ENCODE data around the gene ADGRG1.
A peak's percentile ranks its signal among the peaks of the same experiment; 100 is the strongest.

The ADGRG1 gene

DNA sequence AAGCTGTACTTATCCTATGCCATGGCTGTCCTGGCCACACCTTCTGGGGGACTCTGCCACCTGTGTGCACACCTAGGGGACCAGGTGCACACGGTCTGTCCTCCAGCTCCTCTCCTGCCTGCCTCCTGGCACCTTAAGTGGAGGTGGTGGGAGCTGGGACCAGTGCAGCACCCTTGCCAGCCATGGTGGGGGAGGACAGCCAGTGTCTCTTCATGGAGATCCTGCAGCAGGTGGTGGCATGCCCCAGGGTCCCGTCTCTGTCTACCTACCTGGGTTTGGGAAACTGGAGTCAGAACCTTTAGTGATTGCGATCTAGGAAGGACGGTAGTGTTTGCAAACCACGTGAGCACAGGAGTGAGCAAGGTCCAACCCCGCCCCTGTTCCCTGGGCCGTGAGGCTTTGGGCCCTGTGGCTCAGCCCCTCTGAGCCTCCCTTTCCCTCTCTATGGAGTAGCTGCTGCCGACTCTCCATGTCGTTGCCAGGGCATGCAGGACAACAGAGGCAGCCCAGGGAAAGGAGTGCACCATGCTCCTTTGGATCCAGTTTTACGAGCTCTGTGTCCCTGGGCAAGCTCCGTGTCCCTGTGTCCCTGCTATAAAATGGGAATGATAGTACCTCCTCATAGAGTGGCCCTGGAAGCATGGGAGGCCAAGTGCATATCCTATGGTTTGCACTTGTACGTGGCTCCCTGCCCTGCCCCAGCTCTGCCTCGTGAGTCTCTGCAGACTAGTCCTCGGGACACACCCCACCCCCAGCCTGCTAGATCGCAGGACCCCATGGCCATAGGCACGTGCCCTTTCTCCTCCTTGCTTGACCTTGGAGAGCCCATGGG is 7.1 kb downstream of the ADGRG1 start:
- DNase-seq (ENCODE audit: low read depth in 2 of 2), result no peak

DNA sequence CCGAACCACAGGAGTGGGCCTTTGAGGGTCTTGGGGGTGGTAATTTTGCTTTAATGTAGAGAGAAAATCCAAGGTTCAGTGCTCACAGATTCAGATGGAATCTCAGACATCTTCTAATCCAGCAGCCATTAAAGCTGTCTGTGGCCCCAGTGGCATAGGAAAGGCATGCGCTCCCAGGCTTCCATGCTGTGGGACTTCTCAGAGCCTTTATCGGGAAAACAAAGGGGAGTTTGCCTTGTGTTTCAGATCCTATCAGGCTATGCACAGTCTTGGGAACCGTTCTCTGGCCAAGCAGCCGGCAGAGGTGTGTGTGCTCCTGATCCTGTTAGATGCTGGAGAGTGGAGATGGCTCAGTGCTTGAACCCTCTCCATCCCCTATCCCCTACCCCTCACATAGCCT is 7.8 kb downstream of the ADGRG1 start:
- no peak for DNase-seq (ENCODE audit: low read depth in 2 of 2)

DNA sequence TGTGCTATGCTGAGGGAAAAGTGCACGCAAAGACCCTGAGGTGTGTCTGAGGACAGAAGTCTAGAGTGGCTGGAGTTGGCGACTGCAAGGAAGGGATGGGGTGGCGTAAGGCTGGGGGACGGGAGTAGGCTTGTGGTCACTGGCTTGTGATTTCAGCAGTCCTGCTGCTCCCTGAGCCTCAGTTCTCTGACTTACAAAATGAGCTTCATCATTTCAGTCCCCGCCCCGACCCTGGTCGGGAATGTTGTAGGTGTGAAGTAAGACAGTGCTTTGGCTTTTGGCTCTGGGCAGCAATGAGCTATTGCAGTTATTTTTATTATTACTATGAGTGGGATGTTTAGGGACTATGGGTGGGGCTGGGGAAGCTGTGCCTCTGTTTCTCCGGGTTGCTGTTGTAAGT is 8.6 kb downstream of the ADGRG1 start:
- DNase-seq (ENCODE audit: low read depth in 2 of 2), result no peak

DNA sequence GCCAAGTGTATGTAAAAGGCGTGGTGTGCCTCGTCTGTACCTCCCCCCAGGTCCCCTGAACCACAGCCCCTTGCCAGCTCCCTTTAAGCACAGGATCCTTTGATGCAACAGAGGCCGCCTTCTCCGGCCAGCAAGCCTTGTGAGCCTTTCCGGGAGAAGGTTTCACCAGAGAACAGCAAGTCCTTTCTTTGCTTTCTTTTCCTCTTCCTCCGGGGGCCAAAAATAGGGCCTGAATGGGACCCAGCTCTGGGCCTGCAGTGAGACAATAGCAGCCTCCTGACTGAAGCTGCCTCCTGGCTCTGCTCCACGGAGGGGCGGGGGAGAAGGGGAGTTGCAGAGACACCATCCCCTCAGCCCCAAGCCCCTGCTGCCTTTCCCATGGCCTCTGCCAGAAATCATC is 9.0 kb downstream of the ADGRG1 start:
- no peak for DNase-seq (ENCODE audit: low read depth in 2 of 2)

GRCh38 chr16:57637965-57638364 is 9.5 kb downstream of the ADGRG1 start:
- DNase-seq (ENCODE audit: low read depth in 2 of 2), result no peak

- no peak for DNase-seq (ENCODE audit: low read depth in 2 of 2)
Observed at GRCh38 chr16:57638381-57638780, 10.0 kb downstream of the ADGRG1 start.

GRCh38 chr16:57639172-57639887 is 10.9 kb downstream of the ADGRG1 start:
- no peak for DNase-seq (ENCODE audit: low read depth in 2 of 2)

GRCh38 chr16:57640185-57640584 is 11.8 kb downstream of the ADGRG1 start:
- DNase-seq (ENCODE audit: low read depth in 2 of 2), result no peak

DNA sequence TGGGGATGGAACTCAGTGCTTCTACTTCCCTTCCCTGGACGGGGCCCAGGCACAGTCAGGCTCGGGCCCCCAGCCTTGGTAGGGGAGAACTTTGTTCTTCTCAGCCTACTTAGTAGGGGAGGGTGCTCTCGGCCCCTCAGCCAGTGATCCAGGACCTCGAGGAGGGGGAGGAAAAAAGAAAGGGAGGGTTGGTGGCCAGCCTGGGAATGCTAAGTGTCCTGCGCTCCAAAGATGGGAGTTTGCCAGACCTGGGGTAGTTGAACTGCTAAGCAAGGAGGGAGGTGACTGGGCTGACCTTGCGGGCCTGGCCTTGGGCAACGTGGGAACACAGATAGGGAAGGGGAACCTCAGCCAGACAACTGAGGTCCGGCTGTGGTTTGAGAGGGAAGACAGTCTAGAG is 12.2 kb downstream of the ADGRG1 start:
- DNase-seq (ENCODE audit: low read depth in 2 of 2), result no peak

DNA sequence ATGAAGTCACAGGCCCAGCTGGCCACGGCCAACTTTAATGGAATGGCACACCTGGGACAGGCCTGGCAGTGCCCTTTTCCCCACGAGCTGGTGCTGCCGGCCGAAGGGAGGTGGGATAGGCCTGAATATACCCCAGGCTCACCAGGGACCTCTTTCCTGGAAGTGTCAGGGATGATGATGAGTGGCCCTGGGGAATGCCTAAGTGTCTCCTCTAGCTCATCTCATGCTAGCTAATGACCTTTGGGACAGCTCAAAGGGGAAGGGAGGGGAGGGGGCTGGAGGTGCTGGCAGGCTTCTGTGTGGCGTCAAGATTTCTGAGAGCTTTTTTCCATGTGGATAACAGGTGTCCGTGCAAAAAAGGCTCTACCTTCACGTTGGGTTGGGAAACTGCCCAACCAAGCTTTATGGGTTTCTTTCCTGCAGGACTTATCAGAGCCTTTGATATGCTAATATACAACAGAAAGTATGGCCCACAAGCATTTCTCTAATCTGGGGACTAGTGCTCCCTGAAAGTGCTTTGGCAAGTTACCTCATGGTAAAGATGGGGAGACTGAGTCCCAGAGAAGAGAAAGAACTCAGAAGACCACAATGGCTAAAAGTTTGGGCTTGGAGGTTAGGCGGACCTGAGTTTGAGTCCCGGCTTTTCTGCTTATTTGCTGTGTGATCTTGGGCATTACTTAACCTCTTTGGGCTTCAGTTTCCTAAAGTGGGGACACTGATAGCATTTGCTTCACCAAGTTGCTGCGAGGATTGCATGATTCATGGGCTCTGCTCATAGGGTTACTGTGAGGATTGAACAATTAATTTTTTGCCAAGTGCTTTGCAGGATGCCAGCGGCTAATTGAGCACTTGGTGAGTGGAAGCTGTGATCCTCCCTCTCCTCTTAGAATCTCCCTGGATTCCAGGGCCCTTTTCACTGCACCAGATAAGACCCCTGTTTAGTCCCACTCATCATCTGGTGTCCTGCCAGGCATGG is 14.0 kb downstream of the ADGRG1 start:
- no peak for DNase-seq (ENCODE audit: low read depth in 2 of 2)

GRCh38 chr16:57643147-57643874 is 14.9 kb downstream of the ADGRG1 start:
- DNase-seq (ENCODE audit: low read depth in 2 of 2), result no peak

DNA sequence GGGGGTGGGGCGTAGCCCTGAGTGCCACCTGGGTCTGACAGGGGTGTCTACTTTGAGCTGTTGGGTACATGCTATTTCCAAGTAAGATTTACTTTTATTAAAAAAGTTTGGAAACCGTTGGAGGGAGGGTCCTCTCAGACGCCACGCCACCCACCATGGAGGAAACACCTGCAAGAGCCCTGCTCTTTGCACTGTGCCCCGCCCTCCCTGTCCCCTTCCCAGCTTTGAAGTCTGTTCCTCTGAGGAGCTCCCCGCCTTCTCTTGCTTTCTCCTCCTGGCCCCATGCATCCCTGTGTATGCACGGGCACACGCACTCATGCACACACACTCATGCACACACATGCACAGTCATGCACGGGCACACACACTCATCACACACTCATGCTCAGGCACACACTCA is 15.5 kb downstream of the ADGRG1 start:
- DNase-seq (ENCODE audit: low read depth in 2 of 2), result no peak

DNA sequence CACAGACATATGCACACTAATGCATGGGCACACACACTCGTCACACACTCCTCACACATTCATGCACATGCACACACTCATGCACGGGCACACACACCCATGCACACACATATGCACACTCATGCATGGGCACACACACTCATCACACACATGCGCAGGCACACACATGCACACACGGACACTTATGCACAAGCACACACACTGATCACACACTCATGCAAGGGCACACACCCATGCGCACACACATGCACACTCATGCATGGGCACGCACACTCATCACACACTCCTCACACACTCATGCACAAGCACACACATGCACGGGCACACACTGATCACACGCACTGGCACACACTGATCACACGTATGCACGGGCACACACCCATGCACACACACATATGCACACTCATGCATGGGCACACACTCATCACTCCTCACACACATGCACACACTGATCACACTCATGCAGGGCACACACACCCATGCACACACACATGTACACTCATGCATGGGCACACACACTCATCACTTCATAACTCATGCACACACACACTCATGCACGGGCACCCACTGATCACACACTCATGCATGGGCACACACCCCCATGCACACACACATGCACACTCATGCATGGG is 16.1 kb downstream of the ADGRG1 start:
- DNase-seq (ENCODE audit: low read depth in 2 of 2), result no peak

DNA sequence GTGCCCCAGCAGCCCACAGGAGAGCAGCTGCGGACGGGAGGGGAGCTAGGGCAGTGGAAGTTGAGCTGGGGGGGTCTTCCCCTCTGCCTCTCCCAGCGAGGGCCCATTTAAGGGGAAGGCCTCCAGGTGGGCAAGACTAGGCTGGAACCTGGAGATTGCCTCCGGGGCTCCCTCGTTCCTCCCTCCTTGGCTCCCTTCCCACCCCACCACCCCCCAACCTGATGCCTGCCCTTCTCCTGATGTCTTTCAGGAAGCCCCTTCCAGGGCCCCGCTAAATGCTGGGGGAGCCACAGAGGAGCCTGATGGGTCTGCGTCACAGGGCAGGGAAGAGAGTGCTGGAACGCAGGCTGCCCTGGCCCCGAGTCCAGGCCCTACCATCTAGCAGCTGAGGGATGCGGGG is 16.7 kb downstream of the ADGRG1 start:
- no peak for DNase-seq (ENCODE audit: low read depth in 2 of 2)

GRCh38 chr16:57645691-57646387 is 17.4 kb downstream of the ADGRG1 start:
- DNase-seq (ENCODE audit: low read depth in 2 of 2), result no peak

DNA sequence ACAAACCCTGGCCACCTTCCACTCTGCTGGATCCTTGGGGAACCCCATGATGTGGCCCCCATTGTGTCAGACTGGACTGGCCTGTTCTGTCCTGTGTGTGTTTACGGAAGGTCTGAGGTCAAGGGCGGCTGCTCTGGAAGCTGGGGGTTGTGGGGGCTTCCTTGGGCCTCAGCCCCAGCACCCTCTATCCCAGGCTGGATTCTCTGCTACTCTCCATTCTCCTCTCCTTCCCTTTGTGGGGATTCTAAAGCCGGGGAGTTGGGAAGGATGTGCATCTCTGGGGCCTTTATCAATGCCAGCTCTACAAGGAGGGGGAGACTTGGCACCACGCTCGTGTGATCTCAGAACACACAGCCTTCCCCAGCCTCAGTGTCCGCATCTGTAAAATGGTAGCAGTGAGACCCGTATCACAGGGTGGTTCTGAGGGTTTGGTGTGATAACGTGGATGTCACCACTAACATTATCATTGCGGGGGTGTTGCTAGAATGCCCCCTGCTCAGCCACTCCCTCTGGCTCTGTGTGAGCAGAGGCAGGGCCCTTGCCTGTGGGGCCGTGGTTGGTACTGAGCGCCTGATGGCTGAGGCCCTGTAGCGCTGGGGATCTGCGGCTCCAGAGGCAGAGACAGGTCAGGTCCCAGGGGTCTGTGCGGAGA is 18.1 kb downstream of the ADGRG1 start:
- DNase-seq (ENCODE audit: low read depth in 2 of 2), result peak in 1 of 2 donors; percentile 7

- DNase-seq (ENCODE audit: low read depth in 2 of 2), result no peak
Observed at GRCh38 chr16:57647136-57647875, 18.9 kb downstream of the ADGRG1 start.

GRCh38 chr16:57648125-57648524 is 19.7 kb downstream of the ADGRG1 start:
- no peak for DNase-seq (ENCODE audit: low read depth in 2 of 2)
